22Rv1 (cell line): ENCODE measurements around the gene ANKAR.

Experiments
- ZFX ChIP-seq: fragments of 450-650 bp; IDR thresholded peaks from 2 replicates; pipeline ENCODE4 v1.6.1; 2017; ENCODE audit warnings: antibody characterized with exemption, borderline replicate concordance
- TF ChIP-seq, protein P1 (sequence below): fragments of 450-650 bp; IDR thresholded peaks from 2 replicates; pipeline ENCODE4 v1.5.1; 2017; ENCODE audit warnings: mild to moderate bottlenecking

DNA sequence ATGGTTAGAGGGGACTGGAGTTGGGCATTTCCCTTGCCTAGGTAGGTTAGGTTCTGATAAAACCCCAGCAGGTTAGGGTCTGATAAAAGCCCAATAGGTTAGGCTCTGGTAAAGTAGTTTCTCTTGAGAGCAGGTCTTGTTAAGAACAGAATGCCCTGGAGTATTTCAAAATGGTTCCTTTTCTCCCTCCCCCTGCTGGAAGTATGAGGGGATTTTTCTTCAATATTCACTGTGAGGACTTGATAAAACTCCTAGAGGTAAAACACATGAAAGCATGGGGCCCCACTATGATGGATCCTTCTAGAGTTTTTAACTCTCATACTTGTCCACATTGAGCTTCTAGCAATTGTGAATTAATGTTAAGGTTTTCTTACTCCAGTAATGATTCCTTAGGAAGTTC is 27.6 kb downstream of the ANKAR start:
- TF ChIP-seq, protein P1, sequence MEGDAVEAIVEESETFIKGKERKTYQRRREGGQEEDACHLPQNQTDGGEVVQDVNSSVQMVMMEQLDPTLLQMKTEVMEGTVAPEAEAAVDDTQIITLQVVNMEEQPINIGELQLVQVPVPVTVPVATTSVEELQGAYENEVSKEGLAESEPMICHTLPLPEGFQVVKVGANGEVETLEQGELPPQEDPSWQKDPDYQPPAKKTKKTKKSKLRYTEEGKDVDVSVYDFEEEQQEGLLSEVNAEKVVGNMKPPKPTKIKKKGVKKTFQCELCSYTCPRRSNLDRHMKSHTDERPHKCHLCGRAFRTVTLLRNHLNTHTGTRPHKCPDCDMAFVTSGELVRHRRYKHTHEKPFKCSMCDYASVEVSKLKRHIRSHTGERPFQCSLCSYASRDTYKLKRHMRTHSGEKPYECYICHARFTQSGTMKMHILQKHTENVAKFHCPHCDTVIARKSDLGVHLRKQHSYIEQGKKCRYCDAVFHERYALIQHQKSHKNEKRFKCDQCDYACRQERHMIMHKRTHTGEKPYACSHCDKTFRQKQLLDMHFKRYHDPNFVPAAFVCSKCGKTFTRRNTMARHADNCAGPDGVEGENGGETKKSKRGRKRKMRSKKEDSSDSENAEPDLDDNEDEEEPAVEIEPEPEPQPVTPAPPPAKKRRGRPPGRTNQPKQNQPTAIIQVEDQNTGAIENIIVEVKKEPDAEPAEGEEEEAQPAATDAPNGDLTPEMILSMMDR, result no peak
- no peak for TF ChIP-seq ZFX
